Measurements from ENCODE around the gene CDC20B.

DNA sequence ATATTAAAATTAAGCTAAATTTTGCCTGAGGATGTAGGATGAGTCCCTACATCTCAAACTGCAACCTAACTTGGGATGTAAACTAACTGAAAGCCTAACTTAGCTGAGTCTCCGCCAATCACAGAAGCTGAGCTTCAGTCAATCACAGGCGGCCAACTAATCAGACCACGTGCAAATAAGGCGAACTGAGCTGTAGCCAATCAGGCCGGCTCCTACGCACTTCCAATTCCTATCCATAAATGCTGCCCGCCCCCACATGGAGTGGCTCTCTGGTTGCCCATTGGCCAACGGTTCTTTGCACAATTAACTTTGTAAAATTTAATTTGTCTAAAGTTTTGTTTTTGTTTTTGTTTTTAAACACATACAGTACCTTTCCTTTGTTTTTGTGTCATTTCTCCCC is 26.9 kb downstream of the CDC20B start:
- TF ChIP-seq, protein P1, sequence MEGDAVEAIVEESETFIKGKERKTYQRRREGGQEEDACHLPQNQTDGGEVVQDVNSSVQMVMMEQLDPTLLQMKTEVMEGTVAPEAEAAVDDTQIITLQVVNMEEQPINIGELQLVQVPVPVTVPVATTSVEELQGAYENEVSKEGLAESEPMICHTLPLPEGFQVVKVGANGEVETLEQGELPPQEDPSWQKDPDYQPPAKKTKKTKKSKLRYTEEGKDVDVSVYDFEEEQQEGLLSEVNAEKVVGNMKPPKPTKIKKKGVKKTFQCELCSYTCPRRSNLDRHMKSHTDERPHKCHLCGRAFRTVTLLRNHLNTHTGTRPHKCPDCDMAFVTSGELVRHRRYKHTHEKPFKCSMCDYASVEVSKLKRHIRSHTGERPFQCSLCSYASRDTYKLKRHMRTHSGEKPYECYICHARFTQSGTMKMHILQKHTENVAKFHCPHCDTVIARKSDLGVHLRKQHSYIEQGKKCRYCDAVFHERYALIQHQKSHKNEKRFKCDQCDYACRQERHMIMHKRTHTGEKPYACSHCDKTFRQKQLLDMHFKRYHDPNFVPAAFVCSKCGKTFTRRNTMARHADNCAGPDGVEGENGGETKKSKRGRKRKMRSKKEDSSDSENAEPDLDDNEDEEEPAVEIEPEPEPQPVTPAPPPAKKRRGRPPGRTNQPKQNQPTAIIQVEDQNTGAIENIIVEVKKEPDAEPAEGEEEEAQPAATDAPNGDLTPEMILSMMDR (IDR thresholded peaks at IDR 0.05; ENCODE audit: low read depth, low read length, poor library complexity, severe bottlenecking) = no peak
- TF ChIP-seq EZH2phosphoT487 (IDR thresholded peaks at IDR 0.05; ENCODE audit: borderline replicate concordance, low read length) = no peak

Data from DOHH2 (cell line).